Measurements from ENCODE around the gene SERGEF. TPM values are rescaled to one million over a fixed set of nuclear protein-coding genes. Genes with fewer than 3 reads are reported as not detected.

The SERGEF gene
- total RNA-seq, 2 donors from 2014 or later, result 23.2 to 36.2 TPM

DNA sequence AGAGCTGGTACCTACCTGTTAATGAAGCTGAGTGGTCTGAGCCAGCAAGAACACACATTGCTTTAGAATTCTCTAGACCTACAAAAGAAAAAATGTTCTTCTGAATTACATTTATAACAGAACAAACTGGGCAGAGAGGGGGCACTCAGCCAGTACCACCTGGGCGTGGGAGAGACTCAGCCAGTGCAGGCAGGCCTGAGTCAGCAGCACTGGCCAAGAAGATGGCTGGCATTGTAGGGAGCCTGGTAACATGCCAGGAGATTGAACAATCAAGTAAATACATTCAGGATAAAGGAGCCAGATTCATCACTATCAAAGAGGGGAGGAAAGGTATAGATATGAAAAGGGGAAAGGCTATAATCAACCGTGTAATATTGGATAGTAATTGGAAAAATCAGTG, 19.9 kb downstream of the SERGEF start:
- intact Hi-C loops (cut with DNase I), result loop anchor here (5.0 kb wide), 1 partner anchor 114 kb away; the partner anchor contains the start of gene SAAL1
- Histone ChIP-seq H3K4me1 (no peaks in the 10 kb centered on the region), H3K27ac (no peak overlapping the region), H3K36me3 (no peaks in the 10 kb centered on the region), H3K9ac (ENCODE audit: low read depth in 2 of 2, low read length in 2 of 2) (no peak overlapping the region), H3K9me3 (no peaks in the 10 kb centered on the region), H3K27me3 (no peaks in the 10 kb centered on the region), H3K4me3 (no peak overlapping the region)
- TF ChIP-seq, protein P1, sequence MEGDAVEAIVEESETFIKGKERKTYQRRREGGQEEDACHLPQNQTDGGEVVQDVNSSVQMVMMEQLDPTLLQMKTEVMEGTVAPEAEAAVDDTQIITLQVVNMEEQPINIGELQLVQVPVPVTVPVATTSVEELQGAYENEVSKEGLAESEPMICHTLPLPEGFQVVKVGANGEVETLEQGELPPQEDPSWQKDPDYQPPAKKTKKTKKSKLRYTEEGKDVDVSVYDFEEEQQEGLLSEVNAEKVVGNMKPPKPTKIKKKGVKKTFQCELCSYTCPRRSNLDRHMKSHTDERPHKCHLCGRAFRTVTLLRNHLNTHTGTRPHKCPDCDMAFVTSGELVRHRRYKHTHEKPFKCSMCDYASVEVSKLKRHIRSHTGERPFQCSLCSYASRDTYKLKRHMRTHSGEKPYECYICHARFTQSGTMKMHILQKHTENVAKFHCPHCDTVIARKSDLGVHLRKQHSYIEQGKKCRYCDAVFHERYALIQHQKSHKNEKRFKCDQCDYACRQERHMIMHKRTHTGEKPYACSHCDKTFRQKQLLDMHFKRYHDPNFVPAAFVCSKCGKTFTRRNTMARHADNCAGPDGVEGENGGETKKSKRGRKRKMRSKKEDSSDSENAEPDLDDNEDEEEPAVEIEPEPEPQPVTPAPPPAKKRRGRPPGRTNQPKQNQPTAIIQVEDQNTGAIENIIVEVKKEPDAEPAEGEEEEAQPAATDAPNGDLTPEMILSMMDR (IDR thresholded peaks at IDR 0.05), result no peak
- no peak for DNase-seq

GRCh38 chr11:17991783-17992433, 20.9 kb downstream of the SERGEF start:
- Histone ChIP-seq H3K36me3 (no peaks in the 10 kb centered on the region), H3K9ac (ENCODE audit: low read depth in 2 of 2, low read length in 2 of 2) (no peak overlapping the region), H3K4me1 (no peaks in the 10 kb centered on the region), H3K27ac (no peak overlapping the region), H3K9me3 (no peaks in the 10 kb centered on the region), H3K27me3 (no peaks in the 10 kb centered on the region), H3K4me3 (no peak overlapping the region)
- TF ChIP-seq, protein P1 (IDR thresholded peaks at IDR 0.05), result peak; percentile 76
- intact Hi-C loops (cut with DNase I), result loop anchor here (5.0 kb wide), 1 partner anchor 115 kb away; the partner anchor contains the start of gene SAAL1
- peak; percentile 40 for DNase-seq

DNA sequence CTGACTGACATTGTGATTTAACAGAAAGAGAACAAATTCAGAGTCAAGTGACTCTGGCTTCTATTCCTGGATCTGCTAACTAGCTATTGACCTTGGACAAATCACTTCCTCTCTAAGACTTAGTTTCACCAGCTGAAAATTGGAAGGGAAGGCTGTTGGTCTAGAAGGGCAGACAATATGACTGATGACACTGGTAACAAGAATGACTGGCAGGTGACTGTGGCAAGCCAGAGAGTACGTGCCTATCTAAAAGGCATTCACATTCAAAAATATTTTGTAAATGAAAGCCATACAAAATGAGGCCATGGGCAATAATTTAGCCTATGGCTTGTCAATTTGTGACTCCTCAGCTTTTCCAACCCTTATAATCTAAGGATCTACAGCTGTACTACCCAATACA, 23.5 kb downstream of the SERGEF start:
- Histone ChIP-seq H3K4me1 (no peaks in the 10 kb centered on the region), H3K27me3 (no peaks in the 10 kb centered on the region), H3K36me3 (no peaks in the 10 kb centered on the region), H3K27ac (no peak overlapping the region), H3K4me3 (no peak overlapping the region), H3K9me3 (no peaks in the 10 kb centered on the region), H3K9ac (ENCODE audit: low read depth in 2 of 2, low read length in 2 of 2) (no peak overlapping the region)
- intact Hi-C loops (cut with DNase I), result no loop called here
- no peak for DNase-seq
- TF ChIP-seq, protein P1 (IDR thresholded peaks at IDR 0.05), result no peak

GRCh38 chr11:17988465-17988864, 24.4 kb downstream of the SERGEF start:
- intact Hi-C loops (cut with DNase I), result no loop called here
- no peak overlapping the region for H3K4me3 ChIP-seq
- H3K27me3 ChIP-seq, result no peaks in the 10 kb centered on the region
- H3K9ac ChIP-seq (ENCODE audit: low read depth in 2 of 2, low read length in 2 of 2), result no peak overlapping the region
- no peaks in the 10 kb centered on the region for H3K36me3 ChIP-seq
- no peaks in the 10 kb centered on the region for H3K4me1 ChIP-seq
- TF ChIP-seq, protein P1 (IDR thresholded peaks at IDR 0.05), result no peak
- H3K9me3 ChIP-seq, result no peaks in the 10 kb centered on the region
- no peak for DNase-seq
- no peak overlapping the region for H3K27ac ChIP-seq

DNA sequence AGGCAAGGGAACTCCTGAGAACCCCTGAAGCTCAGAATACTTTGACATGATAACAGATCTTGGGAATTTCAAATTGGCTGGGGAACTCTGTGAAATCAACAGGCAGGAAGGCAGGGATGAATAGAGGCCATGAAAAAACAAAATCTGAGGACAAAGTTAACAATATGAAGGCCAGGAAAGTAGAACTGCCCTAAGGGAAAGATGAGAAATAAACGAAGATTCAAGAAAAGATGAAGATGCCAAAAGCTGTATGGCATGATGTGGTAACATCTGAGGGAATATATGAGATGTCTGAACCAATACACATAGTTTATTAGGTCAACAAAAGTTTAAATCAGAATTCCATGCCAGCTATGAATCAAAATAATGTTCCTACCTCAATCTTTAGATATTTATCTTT, 25.0 kb downstream of the SERGEF start:
- TF ChIP-seq, protein P1 (IDR thresholded peaks at IDR 0.05), result no peak

More for the DNA sequence above, 25.0 kb downstream of the SERGEF start:
- Histone ChIP-seq H3K4me3 (no peak overlapping the region), H3K9ac (ENCODE audit: low read depth in 2 of 2, low read length in 2 of 2) (no peak overlapping the region), H3K36me3 (no peaks in the 10 kb centered on the region), H3K4me1 (no peaks in the 10 kb centered on the region), H3K27ac (no peak overlapping the region), H3K27me3 (no peaks in the 10 kb centered on the region), H3K9me3 (no peaks in the 10 kb centered on the region)
- no peak for DNase-seq
- intact Hi-C loops (cut with DNase I), result no loop called here
